ENCODE results near the gene DCAF7.

DCAF7 gene

GRCh38 chr17:63549946-63550816 lies at the start of gene DCAF7:
TSS of gene DCAF7 (plus strand) at chr17:63550477. CDS start at chr17:63550678, 201 bp downstream.
- DNase-seq (ENCODE audit: low read depth, low spot score), result peak; percentile 100

GRCh38 chr17:63500543-63501390 lies 49.5 kb upstream of the DCAF7 start:
- DNase-seq (ENCODE audit: low read depth, low spot score), result no peak

- no peak for DNase-seq (ENCODE audit: low read depth, low spot score)
Observed at GRCh38 chr17:63503341-63503705, 47.0 kb upstream of the DCAF7 start.

GRCh38 chr17:63504261-63504660 lies 46.0 kb upstream of the DCAF7 start:
- no peak for DNase-seq (ENCODE audit: low read depth, low spot score)

GRCh38 chr17:63505341-63505740 lies 44.9 kb upstream of the DCAF7 start:
- no peak for DNase-seq (ENCODE audit: low read depth, low spot score)

- DNase-seq (ENCODE audit: low read depth, low spot score), result no peak
Observed at GRCh38 chr17:63506627-63507026, 43.6 kb upstream of the DCAF7 start.

- no peak for DNase-seq (ENCODE audit: low read depth, low spot score)
Observed at GRCh38 chr17:63511331-63511730, 38.9 kb upstream of the DCAF7 start.

GRCh38 chr17:63512388-63512787 lies 37.9 kb upstream of the DCAF7 start:
- DNase-seq (ENCODE audit: low read depth, low spot score), result no peak

GRCh38 chr17:63512896-63513644 lies 37.2 kb upstream of the DCAF7 start:
- DNase-seq (ENCODE audit: low read depth, low spot score), result no peak

GRCh38 chr17:63514477-63514876 lies 35.8 kb upstream of the DCAF7 start:
- no peak for DNase-seq (ENCODE audit: low read depth, low spot score)

- no peak for DNase-seq (ENCODE audit: low read depth, low spot score)
Observed at GRCh38 chr17:63514974-63515373, 35.3 kb upstream of the DCAF7 start.

- no peak for DNase-seq (ENCODE audit: low read depth, low spot score)
Observed at GRCh38 chr17:63515426-63515825, 34.9 kb upstream of the DCAF7 start.

- peak; percentile 62 for DNase-seq (ENCODE audit: low read depth, low spot score)
Observed at GRCh38 chr17:63516910-63517824, 33.1 kb upstream of the DCAF7 start.

GRCh38 chr17:63517825-63518534 lies 32.3 kb upstream of the DCAF7 start:
- no peak for DNase-seq (ENCODE audit: low read depth, low spot score)

GRCh38 chr17:63519116-63519881 lies 31.0 kb upstream of the DCAF7 start:
- no peak for DNase-seq (ENCODE audit: low read depth, low spot score)

GRCh38 chr17:63519972-63520882 lies 30.1 kb upstream of the DCAF7 start:
- DNase-seq (ENCODE audit: low read depth, low spot score), result no peak

- no peak for DNase-seq (ENCODE audit: low read depth, low spot score)
Observed at GRCh38 chr17:63523253-63523855, 26.9 kb upstream of the DCAF7 start, which contains the start of gene KCNH6. TSS of gene KCNH6 (plus strand) at chr17:63523358. CDS start at chr17:63523414, 56 bp downstream.

- no peak for DNase-seq (ENCODE audit: low read depth, low spot score)
Observed at GRCh38 chr17:63524051-63524450, 26.2 kb upstream of the DCAF7 start.
